B cell (primary cell): ENCODE results near the gene OPHN1.

ENCODE experiments used
- EZH2 ChIP-seq: IDR thresholded peaks from 2 replicates; pipeline ENCODE4 v1.6.1; 2012; ENCODE audit warnings: borderline replicate concordance, low read depth, mild to moderate bottlenecking, moderate library complexity, low read length; ENCODE audit not compliant: insufficient read depth, poor library complexity, severe bottlenecking
- TF ChIP-seq, protein P1 (sequence below): fragments of 200-600 bp; IDR thresholded peaks from one replicate; pipeline ENCODE4 v1.8.0; 2022; ENCODE audit warnings: antibody characterized with exemption, mild to moderate bottlenecking

DNA sequence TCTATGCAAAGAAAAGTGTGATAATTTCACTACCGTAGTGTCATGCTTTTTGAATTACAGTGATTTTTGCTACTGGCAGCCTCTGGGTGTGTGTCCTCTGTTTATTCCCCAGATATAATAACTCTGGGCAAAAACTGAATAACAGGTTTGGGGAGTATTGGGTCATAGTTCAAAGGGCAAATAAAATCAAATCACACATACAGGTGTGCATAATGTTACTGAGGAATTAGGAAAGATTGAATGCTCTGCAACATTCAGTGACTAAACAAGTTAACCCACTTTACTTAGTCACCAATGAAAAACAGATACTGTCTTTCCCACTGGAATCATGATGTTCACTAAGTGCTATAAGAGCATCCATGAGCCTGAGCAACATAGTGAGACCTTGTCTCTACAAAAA is 224.3 kb downstream of the OPHN1 start:
- no peak for TF ChIP-seq EZH2
- TF ChIP-seq, protein P1, sequence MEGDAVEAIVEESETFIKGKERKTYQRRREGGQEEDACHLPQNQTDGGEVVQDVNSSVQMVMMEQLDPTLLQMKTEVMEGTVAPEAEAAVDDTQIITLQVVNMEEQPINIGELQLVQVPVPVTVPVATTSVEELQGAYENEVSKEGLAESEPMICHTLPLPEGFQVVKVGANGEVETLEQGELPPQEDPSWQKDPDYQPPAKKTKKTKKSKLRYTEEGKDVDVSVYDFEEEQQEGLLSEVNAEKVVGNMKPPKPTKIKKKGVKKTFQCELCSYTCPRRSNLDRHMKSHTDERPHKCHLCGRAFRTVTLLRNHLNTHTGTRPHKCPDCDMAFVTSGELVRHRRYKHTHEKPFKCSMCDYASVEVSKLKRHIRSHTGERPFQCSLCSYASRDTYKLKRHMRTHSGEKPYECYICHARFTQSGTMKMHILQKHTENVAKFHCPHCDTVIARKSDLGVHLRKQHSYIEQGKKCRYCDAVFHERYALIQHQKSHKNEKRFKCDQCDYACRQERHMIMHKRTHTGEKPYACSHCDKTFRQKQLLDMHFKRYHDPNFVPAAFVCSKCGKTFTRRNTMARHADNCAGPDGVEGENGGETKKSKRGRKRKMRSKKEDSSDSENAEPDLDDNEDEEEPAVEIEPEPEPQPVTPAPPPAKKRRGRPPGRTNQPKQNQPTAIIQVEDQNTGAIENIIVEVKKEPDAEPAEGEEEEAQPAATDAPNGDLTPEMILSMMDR = no peak
